GM23338 (cell line): Measurements from ENCODE around the gene USP32. TPM values are rescaled to one million over a fixed set of nuclear protein-coding genes. Genes with fewer than 3 reads are reported as not detected.
A peak's percentile ranks its signal among the peaks of the same experiment; 100 is the strongest.
"Not testable (repeated sequence)": the region's sequence is repeated elsewhere in the genome, so short reads cannot be mapped to it uniquely, and the experiment has no call there.

ENCODE experiments used
- ATAC-seq: fragments of 200-7000 bp; cut with Tn5 transposase; 3 replicates; pipeline ENCODE4 v1.9.1; 2020
- DNase-seq: peaks from one replicate; pipeline ENCODE4 v3.0.0-alpha.2; 2015; ENCODE audit warnings: low spot score
- H2AFZ ChIP-seq: fragments of 200-600 bp; sonication (generic); 2 replicates; pipeline ENCODE4 v1.8.0; 2016; ENCODE audit warnings: antibody characterized with exemption, mild to moderate bottlenecking, moderate library complexity
- H3F3A ChIP-seq: fragments of 200-600 bp; sonication (generic); replicated peaks from 2 replicates; pipeline ENCODE4 v1.8.0; 2017; ENCODE audit warnings: antibody characterized with exemption, mixed run types, low read depth
- H3K27ac ChIP-seq: fragments of 200-600 bp; sonication (generic); 2 replicates; pipeline ENCODE4 v1.6.1; 2016; ENCODE audit warnings: low read depth
- H3K27me3 ChIP-seq: fragments of 200-600 bp; sonication (generic); 2 replicates; pipeline ENCODE4 v1.8.0; 2016; ENCODE audit warnings: mild to moderate bottlenecking, mixed run types, moderate library complexity; ENCODE audit not compliant: insufficient read depth
- H3K36me3 ChIP-seq: fragments of 200-600 bp; sonication (generic); 2 replicates; pipeline ENCODE4 v1.8.0; 2016; ENCODE audit warnings: mild to moderate bottlenecking; ENCODE audit not compliant: insufficient read depth
- H3K4me1 ChIP-seq: fragments of 200-600 bp; sonication (generic); 2 replicates; pipeline ENCODE4 v1.8.0; 2016; ENCODE audit warnings: mild to moderate bottlenecking, moderate library complexity; ENCODE audit not compliant: insufficient read depth
- H3K4me2 ChIP-seq: fragments of 200-600 bp; sonication (generic); 2 replicates; pipeline ENCODE4 v1.7.1; 2017; ENCODE audit warnings: mixed run types
- H3K4me3 ChIP-seq: fragments of 200-600 bp; sonication (generic); 2 replicates; pipeline ENCODE4 v1.6.1; 2016; ENCODE audit warnings: mixed run types
- H3K79me2 ChIP-seq: fragments of 200-600 bp; sonication (generic); replicated peaks from 2 replicates; pipeline ENCODE4 v1.8.0; 2017; ENCODE audit warnings: mild to moderate bottlenecking; ENCODE audit not compliant: insufficient read depth
- H3K9me2 ChIP-seq: fragments of 200-600 bp; sonication (generic); 2 replicates; pipeline ENCODE4 v1.8.0; 2017; ENCODE audit not compliant: insufficient read depth
- H4K20me1 ChIP-seq: fragments of 200-600 bp; sonication (generic); replicated peaks from 2 replicates; pipeline ENCODE4 v1.8.0; 2017; ENCODE audit warnings: mild to moderate bottlenecking; ENCODE audit not compliant: insufficient read depth
- H3K27ac Mint-ChIP-seq: 2 replicates; pipeline ENCODE4 v1.8.0; 2020; ENCODE audit warnings: inconsistent platforms, mild to moderate bottlenecking, moderate library complexity, mixed read lengths
- H3K27me3 Mint-ChIP-seq: 3 replicates; pipeline ENCODE4 v1.8.0; 2022; ENCODE audit warnings: low read depth, mild to moderate bottlenecking, moderate library complexity, mixed read lengths, inconsistent platforms; ENCODE audit not compliant: insufficient read depth, poor library complexity
- H3K36me3 Mint-ChIP-seq: 3 replicates; pipeline ENCODE4 v1.8.0; 2021; ENCODE audit warnings: low read depth, mild to moderate bottlenecking, inconsistent platforms, moderate library complexity, mixed read lengths
- H3K4me1 Mint-ChIP-seq: 3 replicates; pipeline ENCODE4 v1.8.0; 2020; ENCODE audit warnings: mild to moderate bottlenecking, inconsistent platforms, mixed read lengths
- H3K4me3 Mint-ChIP-seq: 3 replicates; pipeline ENCODE4 v1.8.0; 2021; ENCODE audit warnings: moderate library complexity, mild to moderate bottlenecking, inconsistent platforms, mixed read lengths
- H3K9me3 Mint-ChIP-seq: 3 replicates; pipeline ENCODE4 v1.8.0; 2020; ENCODE audit warnings: moderate library complexity, mild to moderate bottlenecking, inconsistent platforms, mixed read lengths
- ZNF114 ChIP-seq: fragments of 250-450 bp; sonication (Bioruptor Pico); IDR thresholded peaks from 2 replicates; pipeline ENCODE4 v1.5.0; 2020; ENCODE audit warnings: mild to moderate bottlenecking, moderate library complexity
- polyA plus RNA-seq: library from polyadenylated mRNA; unstranded; fragments of >200 nt; fragmentation: Nextera tagmentation; extraction: Ambion mirVana; gene quantifications from 2 replicates; pipeline ENCODE4 v1.2.1, GENCODE V29; 2016
- total RNA-seq: library from RNA; depleted of rRNA; stranded (reverse); fragments of >200 nt; shearing (Covaris generic); gene quantifications from 2 replicates; pipeline ENCODE4 v1.2.3, GENCODE V29; 2014
- TF ChIP-seq, protein P1 (sequence below): fragments of 250-450 bp; sonication (Bioruptor Pico); IDR thresholded peaks from 2 replicates; pipeline ENCODE4 v1.5.0; 2020; ENCODE audit warnings: mild to moderate bottlenecking, moderate library complexity

The USP32 gene
- total and polyA plus RNA-seq, 2 experiments from 2014 or later = 43.6 to 129 TPM

DNA sequence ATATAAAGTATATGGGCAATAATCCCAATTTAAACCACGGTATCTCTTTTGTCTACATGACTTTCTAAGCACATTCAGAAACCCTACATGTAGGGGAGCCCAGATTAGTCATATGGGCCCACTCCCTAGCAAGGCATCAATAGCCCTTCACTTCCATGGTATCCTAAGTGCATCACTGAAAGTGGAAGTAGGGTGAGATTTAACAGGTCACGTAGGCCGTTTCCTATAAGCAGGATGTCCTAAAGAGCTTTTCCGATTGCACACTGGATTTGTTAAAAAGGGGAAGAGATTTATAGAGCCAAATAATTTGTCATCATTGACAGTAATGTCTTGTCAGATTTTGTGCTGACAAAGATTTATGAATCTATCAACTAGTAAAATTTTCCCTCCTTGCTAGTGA is 203.2 kb downstream of the USP32 start:
- Histone ChIP-seq H3K4me3 (no peak overlapping the region), H3K27ac (no peak overlapping the region), H3K9me2 (no peaks in the 10 kb centered on the region), H4K20me1 (peaks cover 15% of the 10 kb centered on the region; the same call in 1 of the 2 replicates), H3K4me1 (no peaks in the 10 kb centered on the region), H3K36me3 (peaks cover 45% of the 10 kb centered on the region; the same call in 1 of the 2 replicates), H3F3A (no peaks in the 10 kb centered on the region), H2AFZ (no peak overlapping the region), H3K79me2 (no peaks in the 10 kb centered on the region), H3K4me2 (no peak overlapping the region), H3K27me3 (no peaks in the 10 kb centered on the region)
- Mint-ChIP-seq H3K27me3 (peaks cover 3% of the 10 kb centered on the region), H3K9me3 (no peaks in the 10 kb centered on the region), H3K27ac (no peak overlapping the region), H3K4me1 (no peaks in the 10 kb centered on the region), H3K4me3 (no peak overlapping the region), H3K36me3 (peaks cover 65% of the 10 kb centered on the region)
- no peak for TF ChIP-seq ZNF114 (CRISPR knock-in tag)
- TF ChIP-seq, protein P1, sequence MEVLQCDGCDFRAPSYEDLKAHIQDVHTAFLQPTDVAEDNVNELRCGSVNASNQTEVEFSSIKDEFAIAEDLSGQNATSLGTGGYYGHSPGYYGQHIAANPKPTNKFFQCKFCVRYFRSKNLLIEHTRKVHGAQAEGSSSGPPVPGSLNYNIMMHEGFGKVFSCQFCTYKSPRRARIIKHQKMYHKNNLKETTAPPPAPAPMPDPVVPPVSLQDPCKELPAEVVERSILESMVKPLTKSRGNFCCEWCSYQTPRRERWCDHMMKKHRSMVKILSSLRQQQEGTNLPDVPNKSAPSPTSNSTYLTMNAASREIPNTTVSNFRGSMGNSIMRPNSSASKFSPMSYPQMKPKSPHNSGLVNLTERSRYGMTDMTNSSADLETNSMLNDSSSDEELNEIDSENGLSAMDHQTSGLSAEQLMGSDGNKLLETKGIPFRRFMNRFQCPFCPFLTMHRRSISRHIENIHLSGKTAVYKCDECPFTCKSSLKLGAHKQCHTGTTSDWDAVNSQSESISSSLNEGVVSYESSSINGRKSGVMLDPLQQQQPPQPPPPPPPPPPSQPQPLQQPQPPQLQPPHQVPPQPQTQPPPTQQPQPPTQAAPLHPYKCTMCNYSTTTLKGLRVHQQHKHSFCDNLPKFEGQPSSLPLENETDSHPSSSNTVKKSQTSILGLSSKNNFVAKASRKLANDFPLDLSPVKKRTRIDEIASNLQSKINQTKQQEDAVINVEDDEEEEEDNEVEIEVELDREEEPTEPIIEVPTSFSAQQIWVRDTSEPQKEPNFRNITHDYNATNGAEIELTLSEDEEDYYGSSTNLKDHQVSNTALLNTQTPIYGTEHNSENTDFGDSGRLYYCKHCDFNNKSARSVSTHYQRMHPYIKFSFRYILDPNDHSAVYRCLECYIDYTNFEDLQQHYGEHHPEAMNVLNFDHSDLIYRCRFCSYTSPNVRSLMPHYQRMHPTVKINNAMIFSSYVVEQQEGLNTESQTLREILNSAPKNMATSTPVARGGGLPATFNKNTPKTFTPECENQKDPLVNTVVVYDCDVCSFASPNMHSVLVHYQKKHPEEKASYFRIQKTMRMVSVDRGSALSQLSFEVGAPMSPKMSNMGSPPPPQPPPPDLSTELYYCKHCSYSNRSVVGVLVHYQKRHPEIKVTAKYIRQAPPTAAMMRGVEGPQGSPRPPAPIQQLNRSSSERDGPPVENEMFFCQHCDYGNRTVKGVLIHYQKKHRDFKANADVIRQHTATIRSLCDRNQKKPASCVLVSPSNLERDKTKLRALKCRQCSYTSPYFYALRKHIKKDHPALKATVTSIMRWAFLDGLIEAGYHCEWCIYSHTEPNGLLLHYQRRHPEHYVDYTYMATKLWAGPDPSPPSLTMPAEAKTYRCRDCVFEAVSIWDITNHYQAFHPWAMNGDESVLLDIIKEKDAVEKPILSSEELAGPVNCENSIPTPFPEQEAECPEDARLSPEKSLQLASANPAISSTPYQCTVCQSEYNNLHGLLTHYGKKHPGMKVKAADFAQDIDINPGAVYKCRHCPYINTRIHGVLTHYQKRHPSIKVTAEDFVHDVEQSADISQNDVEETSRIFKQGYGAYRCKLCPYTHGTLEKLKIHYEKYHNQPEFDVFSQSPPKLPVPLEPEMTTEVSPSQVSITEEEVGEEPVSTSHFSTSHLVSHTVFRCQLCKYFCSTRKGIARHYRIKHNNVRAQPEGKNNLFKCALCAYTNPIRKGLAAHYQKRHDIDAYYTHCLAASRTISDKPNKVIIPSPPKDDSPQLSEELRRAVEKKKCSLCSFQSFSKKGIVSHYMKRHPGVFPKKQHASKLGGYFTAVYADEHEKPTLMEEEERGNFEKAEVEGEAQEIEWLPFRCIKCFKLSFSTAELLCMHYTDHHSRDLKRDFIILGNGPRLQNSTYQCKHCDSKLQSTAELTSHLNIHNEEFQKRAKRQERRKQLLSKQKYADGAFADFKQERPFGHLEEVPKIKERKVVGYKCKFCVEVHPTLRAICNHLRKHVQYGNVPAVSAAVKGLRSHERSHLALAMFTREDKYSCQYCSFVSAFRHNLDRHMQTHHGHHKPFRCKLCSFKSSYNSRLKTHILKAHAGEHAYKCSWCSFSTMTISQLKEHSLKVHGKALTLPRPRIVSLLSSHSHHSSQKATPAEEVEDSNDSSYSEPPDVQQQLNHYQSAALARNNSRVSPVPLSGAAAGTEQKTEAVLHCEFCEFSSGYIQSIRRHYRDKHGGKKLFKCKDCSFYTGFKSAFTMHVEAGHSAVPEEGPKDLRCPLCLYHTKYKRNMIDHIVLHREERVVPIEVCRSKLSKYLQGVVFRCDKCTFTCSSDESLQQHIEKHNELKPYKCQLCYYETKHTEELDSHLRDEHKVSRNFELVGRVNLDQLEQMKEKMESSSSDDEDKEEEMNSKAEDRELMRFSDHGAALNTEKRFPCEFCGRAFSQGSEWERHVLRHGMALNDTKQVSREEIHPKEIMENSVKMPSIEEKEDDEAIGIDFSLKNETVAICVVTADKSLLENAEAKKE (CRISPR knock-in tag) = no peak
- ATAC-seq (no peak), DNase-seq (no peak)

DNA sequence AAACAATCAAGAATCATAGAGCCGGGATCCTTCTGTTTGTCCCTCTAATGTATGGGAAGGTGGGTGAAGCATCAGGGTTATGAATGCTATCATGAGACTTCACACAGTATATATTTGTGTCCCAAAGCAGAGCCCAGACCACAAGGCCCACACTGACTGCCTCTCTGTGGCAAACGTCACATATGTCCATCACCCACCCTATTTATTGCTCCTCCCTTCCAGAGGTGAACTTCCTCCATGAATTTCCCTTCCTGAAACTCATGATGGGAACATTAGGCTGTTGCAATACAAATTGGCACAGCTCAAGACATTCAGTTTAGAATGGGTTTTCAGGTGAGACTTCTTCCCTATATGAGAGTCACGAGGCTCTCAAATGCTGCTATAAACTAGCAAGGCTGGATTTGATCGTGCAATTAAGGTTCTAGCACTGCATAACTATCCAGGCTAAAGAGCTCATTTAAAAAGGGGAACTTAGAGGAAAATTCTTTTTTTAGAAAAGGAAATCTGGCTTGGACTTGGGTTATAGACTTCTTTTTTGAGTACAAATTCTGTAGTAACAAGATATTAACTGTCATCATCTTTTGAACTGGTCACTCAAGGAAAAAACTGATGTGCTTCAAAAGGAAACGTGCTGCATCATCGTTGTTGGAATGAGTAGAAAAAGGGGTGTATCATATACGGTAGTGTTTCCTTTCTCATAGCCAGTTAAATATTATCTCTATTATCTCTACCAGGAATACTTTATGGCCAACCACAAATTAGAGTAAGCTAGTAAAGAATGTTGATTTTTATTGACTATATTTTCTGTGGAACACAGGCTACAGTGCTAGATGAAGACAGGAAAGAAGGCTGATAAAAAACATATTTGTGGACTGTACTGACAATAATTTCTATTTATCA is 204.8 kb downstream of the USP32 start:
- not testable (repeated sequence) for H3F3A ChIP-seq, H3K27me3 ChIP-seq, H3K4me1 ChIP-seq, DNase-seq, H3K4me3 ChIP-seq, ATAC-seq, H3K9me2 ChIP-seq, H3K9me3 Mint-ChIP-seq, H3K4me2 ChIP-seq, H3K27ac ChIP-seq, H2AFZ ChIP-seq, H3K4me1 Mint-ChIP-seq, H3K79me2 ChIP-seq, H3K4me3 Mint-ChIP-seq, H3K27me3 Mint-ChIP-seq
- peaks cover 63% of the 10 kb centered on the region for H3K36me3 Mint-ChIP-seq
- peaks cover 46% of the 10 kb centered on the region for H3K36me3 ChIP-seq
- peak overlapping the region; percentile 23; the same call in 1 of the 2 replicates for H3K27ac Mint-ChIP-seq
- H4K20me1 ChIP-seq = peaks cover 11% of the 10 kb centered on the region; the same call in 1 of the 2 replicates

DNA sequence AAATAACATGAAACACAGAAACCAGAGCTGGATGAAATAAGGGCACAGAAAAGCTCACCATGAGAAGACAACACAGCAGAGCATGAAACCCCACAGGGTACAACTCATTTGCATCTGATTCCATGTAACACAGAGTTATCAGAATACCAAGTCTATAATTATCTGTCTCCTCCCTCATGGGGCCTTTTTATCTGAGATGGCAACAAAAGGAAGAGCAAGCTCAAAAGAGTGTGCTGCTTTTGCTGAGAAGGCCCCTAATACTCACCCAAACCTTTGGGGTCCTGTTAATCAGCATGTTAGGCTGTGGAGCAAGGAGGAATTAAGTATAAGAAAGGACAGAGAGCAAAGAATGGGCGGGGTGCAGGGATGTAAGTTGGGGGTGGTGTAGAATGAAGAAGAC is 205.6 kb downstream of the USP32 start:
- not testable (repeated sequence) for H3K9me2 ChIP-seq, H3K4me1 Mint-ChIP-seq, H3K4me3 Mint-ChIP-seq, H3K9me3 Mint-ChIP-seq, DNase-seq, H3K27me3 ChIP-seq, H3K27me3 Mint-ChIP-seq, H2AFZ ChIP-seq, H3K4me3 ChIP-seq, H3K79me2 ChIP-seq, H3K27ac ChIP-seq, H3F3A ChIP-seq, ATAC-seq, H3K27ac Mint-ChIP-seq, H3K4me2 ChIP-seq, H3K4me1 ChIP-seq
- peaks cover 62% of the 10 kb centered on the region for H3K36me3 Mint-ChIP-seq
- H3K36me3 ChIP-seq = peaks cover 46% of the 10 kb centered on the region
- H4K20me1 ChIP-seq = peaks cover 11% of the 10 kb centered on the region; the same call in 1 of the 2 replicates

DNA sequence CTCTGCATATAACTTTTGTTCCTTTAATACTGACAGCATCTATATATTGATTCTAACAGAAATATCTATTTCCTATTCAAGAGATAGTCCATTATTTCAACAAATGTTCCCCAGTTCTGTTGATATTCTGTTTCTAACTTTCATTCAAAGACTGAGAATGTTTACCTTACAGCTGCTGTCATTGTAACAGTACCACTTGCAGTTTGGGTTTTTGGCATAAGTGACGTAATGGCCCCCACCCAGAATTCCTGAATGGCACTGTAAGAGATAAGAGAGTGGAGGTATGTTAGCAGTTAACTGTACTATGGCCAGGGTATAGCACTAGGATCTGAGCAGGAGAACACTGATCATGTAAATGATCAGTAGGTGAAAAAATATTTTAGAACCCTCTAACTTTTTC is 211.6 kb downstream of the USP32 start:
- H3F3A ChIP-seq, H3K79me2 ChIP-seq, H3K4me3 Mint-ChIP-seq, H3K4me2 ChIP-seq, H3K27me3 ChIP-seq, DNase-seq, H4K20me1 ChIP-seq, ATAC-seq, H3K9me2 ChIP-seq, H3K4me3 ChIP-seq, H3K9me3 Mint-ChIP-seq, H3K4me1 ChIP-seq, H3K4me1 Mint-ChIP-seq, H2AFZ ChIP-seq, H3K27me3 Mint-ChIP-seq, H3K27ac ChIP-seq: not testable (repeated sequence)
- H3K27ac Mint-ChIP-seq = peak overlapping the region; percentile 18; the same call in 1 of the 2 replicates
- H3K36me3 Mint-ChIP-seq = peaks cover 61% of the 10 kb centered on the region
- H3K36me3 ChIP-seq = peaks cover 46% of the 10 kb centered on the region
